Fibroblast of pulmonary artery (primary cell): Measurements from ENCODE around the gene CNTNAP2.

Experiments used
- DNase-seq: peaks from one replicate; pipeline ENCODE4 v3.0.0-alpha.2; 2010; ENCODE audit warnings: low read depth
- H3K4me3 ChIP-seq: replicated peaks from 2 replicates; pipeline ENCODE4 v1.5.1; 2011; ENCODE audit warnings: low read depth, mild to moderate bottlenecking, control low read depth, low read length, moderate library complexity
- CTCF ChIP-seq: IDR thresholded peaks from 2 replicates; pipeline ENCODE4 v1.5.1; 2011; ENCODE audit warnings: mild to moderate bottlenecking, control low read depth, low read length, inconsistent platforms; ENCODE audit errors: missing control alignments

CNTNAP2 gene

DNA sequence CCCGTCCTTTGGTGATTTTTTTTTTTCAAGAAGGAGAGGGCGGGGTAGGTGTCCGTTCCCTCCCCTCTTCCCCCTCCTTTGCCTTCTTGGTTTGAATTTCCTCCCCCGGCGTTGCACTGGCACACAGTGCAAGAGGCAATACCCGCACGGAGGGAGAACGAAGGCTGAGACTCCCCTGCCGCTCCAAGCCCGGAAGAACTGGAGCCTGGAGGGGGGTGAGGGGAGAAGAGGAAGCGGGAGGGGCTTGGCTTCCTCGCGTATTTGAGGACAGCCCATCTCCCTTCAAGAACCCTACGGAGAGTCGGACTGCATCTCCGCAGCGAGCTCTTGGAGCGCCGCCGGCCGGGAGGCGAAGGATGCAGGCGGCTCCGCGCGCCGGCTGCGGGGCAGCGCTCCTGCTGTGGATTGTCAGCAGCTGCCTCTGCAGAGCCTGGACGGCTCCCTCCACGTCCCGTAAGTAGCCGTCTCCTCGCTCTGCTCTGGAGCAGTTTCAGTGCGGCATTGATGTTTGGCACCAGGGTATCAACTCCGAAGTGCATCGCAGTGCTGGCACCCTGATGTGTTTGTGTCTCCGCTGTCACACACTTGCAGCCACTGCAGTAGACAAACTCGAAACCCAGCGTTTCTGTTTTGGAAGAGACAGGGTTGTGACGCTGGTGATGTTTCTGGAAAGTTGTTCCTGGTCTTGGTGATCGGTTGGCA is at the start of gene CNTNAP2:
Gene CNTNAP2 (plus strand): TSS at position 281 of the 702 bp plus-strand sequence. CDS start 76 bp downstream, at position 357.
- peak within 1 kb of the TSS; percentile 60 for H3K4me3 ChIP-seq
- TF ChIP-seq CTCF, result no peak
- peak; percentile 59 for DNase-seq

DNA sequence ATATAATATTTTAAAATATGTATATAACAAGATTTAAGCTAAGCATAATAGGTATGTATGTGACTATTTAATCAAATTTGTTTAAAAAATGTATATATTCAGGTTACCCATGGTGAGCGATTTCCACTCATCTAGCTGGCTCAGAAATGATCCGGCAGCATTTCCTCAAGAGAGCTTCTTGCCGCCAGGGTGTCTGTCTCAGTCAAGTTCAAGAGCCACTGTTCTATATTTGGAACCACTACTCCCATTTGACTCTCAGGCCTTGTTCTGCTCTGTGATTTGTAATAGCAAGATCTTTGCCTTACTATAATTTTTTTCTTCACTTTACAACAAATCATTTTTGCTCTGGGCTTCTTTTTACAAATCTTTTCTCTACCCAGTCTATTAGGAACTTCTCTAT is 48.7 kb upstream of the CNTNAP2 start:
- no peak for DNase-seq
- TF ChIP-seq CTCF, result no peak
- no peak overlapping the region for H3K4me3 ChIP-seq

GRCh38 chr7:146074195-146074765 is 42.3 kb upstream of the CNTNAP2 start:
- DNase-seq, result no peak
- H3K4me3 ChIP-seq, result no peak overlapping the region
- no peak for TF ChIP-seq CTCF

GRCh38 chr7:146076344-146076743 is 40.3 kb upstream of the CNTNAP2 start:
- H3K4me3 ChIP-seq, result no peak overlapping the region
- no peak for TF ChIP-seq CTCF
- no peak for DNase-seq

DNA sequence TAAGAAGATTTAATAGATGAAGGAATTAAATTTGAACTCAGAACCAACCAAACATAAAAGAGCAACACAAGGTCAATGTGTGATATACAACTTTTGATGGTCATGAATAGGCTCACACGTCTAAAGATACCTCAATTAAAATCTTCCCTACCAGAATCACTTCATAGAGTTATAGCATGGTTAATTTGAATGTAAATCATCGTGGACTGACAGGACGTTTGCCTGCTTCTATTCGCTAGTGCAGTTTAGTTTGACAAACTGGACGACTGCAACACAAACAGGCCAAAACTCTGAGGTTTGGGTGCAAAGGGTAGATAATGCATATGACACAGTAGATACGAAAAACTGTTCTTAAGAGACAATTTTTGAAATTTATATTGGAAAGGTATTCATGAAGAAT is 32.5 kb upstream of the CNTNAP2 start:
- no peak for TF ChIP-seq CTCF
- no peak for DNase-seq
- H3K4me3 ChIP-seq, result no peak overlapping the region

DNA sequence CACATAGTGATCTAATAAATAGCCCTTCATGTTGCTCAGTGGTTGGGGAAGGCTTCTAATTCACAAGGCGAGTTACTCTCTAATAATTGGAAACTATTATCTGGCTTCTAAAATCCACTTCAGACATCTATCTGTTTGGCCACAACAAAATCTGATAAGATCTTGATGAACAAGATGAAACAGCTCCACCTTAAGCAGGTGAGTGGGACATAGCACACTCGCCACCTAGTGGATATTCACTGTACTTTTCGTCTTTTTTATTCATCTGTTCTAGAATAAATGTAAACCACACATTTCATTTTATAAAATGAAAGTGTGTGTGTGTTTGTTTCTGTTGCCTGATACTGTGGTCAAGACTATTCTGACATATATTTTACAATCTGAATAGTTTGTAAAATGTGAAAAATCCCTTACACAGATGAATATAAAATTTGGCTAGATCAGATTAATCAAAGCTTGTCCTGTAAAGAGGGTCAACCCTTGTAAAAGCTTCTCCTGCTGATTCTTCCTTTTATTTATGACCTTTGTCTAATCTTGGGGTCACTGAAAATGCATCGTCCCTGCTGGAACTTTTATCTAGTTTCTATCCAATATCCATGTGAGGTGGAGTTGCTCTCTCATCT is 26.5 kb upstream of the CNTNAP2 start:
- peak; percentile 69 for TF ChIP-seq CTCF
- no peak overlapping the region for H3K4me3 ChIP-seq
- DNase-seq, result peak; percentile 35
